CD14-positive monocyte (primary cell): Measurements from ENCODE around the gene KCNQ1OT1. TPM values are rescaled to one million over a fixed set of nuclear protein-coding genes. Genes with fewer than 3 reads are reported as not detected.

ENCODE experiments used
- DNase-seq, 3 donors: peaks; one replicate each; pipeline ENCODE4 v3.0.0-alpha.2; 2011 to 2022
- H2AFZ ChIP-seq: 2 replicates; pipeline ENCODE4 v1.6.0; 2012; ENCODE audit warnings: mild to moderate bottlenecking, low read depth, low read length, inconsistent platforms; ENCODE audit not compliant: insufficient read depth, poor library complexity, severe bottlenecking
- H3K27ac ChIP-seq, 2 donors: 1 replicate in 1 of 2; 2 replicates in 1 of 2; pipeline ENCODE4 v1.5.1; 2012 to 2013; ENCODE audit warnings: low read length in 2 of 2, control low read depth in 1 of 2, inconsistent platforms in 1 of 2, low read depth in 1 of 2, mild to moderate bottlenecking in 1 of 2
- H3K27me3 ChIP-seq, 2 donors: one replicate each; pipeline versions ENCODE4 v1.6.0 to v1.6.1; 2011 to 2013; ENCODE audit warnings: low read length in 2 of 2; ENCODE audit not compliant: control insufficient read depth in 2 of 2, insufficient read depth in 2 of 2
- H3K36me3 ChIP-seq, 2 donors: replicated peaks in 1 of 2; 1 replicate in 1 of 2; 2 replicates in 1 of 2; pipeline versions ENCODE4 v1.5.1 to v1.6.1; 2012 to 2013; ENCODE audit warnings: low read length in 2 of 2, control low read depth in 1 of 2, inconsistent platforms in 1 of 2, mild to moderate bottlenecking in 1 of 2; ENCODE audit not compliant: insufficient read depth in 2 of 2, control insufficient read depth in 1 of 2
- H3K4me1 ChIP-seq, 2 donors: 1 replicate in 1 of 2; 2 replicates in 1 of 2; pipeline versions ENCODE4 v1.5.1 to v1.6.1; 2012 to 2013; ENCODE audit warnings: low read length in 2 of 2, control low read depth in 1 of 2, inconsistent platforms in 1 of 2, mild to moderate bottlenecking in 1 of 2, moderate library complexity in 1 of 2; ENCODE audit not compliant: insufficient read depth in 2 of 2, control insufficient read depth in 1 of 2
- H3K4me2 ChIP-seq: replicated peaks from 2 replicates; pipeline ENCODE3; 2012; ENCODE audit warnings: low read length, moderate library complexity, mild to moderate bottlenecking; ENCODE audit not compliant: poor library complexity, severe bottlenecking; ENCODE audit errors: extremely low read depth
- H3K4me3 ChIP-seq, 3 experiments: fragments of 200-600 bp in 1 of 3; sonication (generic) in 1 of 3; replicated peaks in 1 of 3; 1 replicate in 2 of 3; 2 replicates in 1 of 3; pipeline ENCODE4 v1.5.1; 2011 to 2013; ENCODE audit warnings: low read length in 3 of 3, mild to moderate bottlenecking in 3 of 3, control low read depth in 2 of 3, low read depth in 2 of 3, inconsistent platforms in 1 of 3, moderate library complexity in 1 of 3
- H3K79me2 ChIP-seq: 2 replicates; pipeline ENCODE4 v1.6.0; 2012; ENCODE audit warnings: mild to moderate bottlenecking, control low read depth, inconsistent platforms, low read length, moderate library complexity; ENCODE audit not compliant: insufficient read depth
- H3K9ac ChIP-seq: 2 replicates; pipeline ENCODE4 v1.6.0; 2017; ENCODE audit warnings: low read length, mild to moderate bottlenecking; ENCODE audit not compliant: insufficient read depth, poor library complexity, severe bottlenecking
- H3K9me3 ChIP-seq, 2 donors: replicated peaks in 1 of 2; 1 replicate in 1 of 2; 2 replicates in 1 of 2; pipeline versions ENCODE4 v1.5.1 to v1.6.1; 2012 to 2013; ENCODE audit warnings: low read length in 2 of 2, control low read depth in 1 of 2; ENCODE audit not compliant: control insufficient read depth in 1 of 2, insufficient read depth in 1 of 2
- H4K20me1 ChIP-seq: 2 replicates; pipeline ENCODE4 v1.6.0; 2012; ENCODE audit warnings: mild to moderate bottlenecking, low read length, control low read depth, moderate library complexity; ENCODE audit not compliant: insufficient read depth
- H3K27ac Mint-ChIP-seq, 7 donors: one replicate each; pipeline ENCODE4 v1.8.0; 2020; ENCODE audit warnings: mild to moderate bottlenecking in 7 of 7, mixed read lengths in 7 of 7, moderate library complexity in 6 of 7, inconsistent platforms in 2 of 7
- H3K27me3 Mint-ChIP-seq, 3 donors: one replicate each; pipeline ENCODE4 v1.8.0; 2021 to 2022; ENCODE audit warnings: low read depth in 3 of 3, mild to moderate bottlenecking in 3 of 3, mixed read lengths in 3 of 3, moderate library complexity in 3 of 3, inconsistent platforms in 1 of 3
- H3K36me3 Mint-ChIP-seq, 2 donors: one replicate each; pipeline ENCODE4 v1.8.0; 2020; ENCODE audit warnings: mixed read lengths in 2 of 2, inconsistent platforms in 1 of 2, mild to moderate bottlenecking in 1 of 2
- H3K4me1 Mint-ChIP-seq: one replicate; pipeline ENCODE4 v1.8.0; 2020; ENCODE audit warnings: mild to moderate bottlenecking, mixed read lengths
- H3K4me3 Mint-ChIP-seq, 2 donors: one replicate each; pipeline ENCODE4 v1.8.0; 2020; ENCODE audit warnings: mild to moderate bottlenecking in 2 of 2, mixed read lengths in 2 of 2, moderate library complexity in 1 of 2
- H3K9me3 Mint-ChIP-seq, 7 donors: one replicate each; pipeline ENCODE4 v1.8.0; 2020 to 2022; ENCODE audit warnings: mixed read lengths in 7 of 7, mild to moderate bottlenecking in 6 of 7, moderate library complexity in 6 of 7, inconsistent platforms in 2 of 7
- CTCF ChIP-seq: fragments of 200-600 bp; IDR thresholded peaks from one replicate; pipeline ENCODE4 v1.8.0; 2022; ENCODE audit warnings: antibody characterized with exemption, mild to moderate bottlenecking
- WGBS: methylation state at CpG from one replicate; pipeline ENCODE4 v1.1.5; 2013; ENCODE audit warnings: missing lambda C conversion rate; ENCODE audit not compliant: insufficient coverage; 5-methylcytosine and 5-hydroxymethylcytosine counted together
- intact Hi-C, 2 donors: fragments of 100-400 bp; cut with micrococcal nuclease; formaldehyde crosslinking; loops; one replicate each; pipeline versions ENCODE4 v1.15.0 to v1.15.1; 2023
- polyA plus RNA-seq, 3 donors: library from polyadenylated mRNA; depleted of rRNA in 1 of 3; unstranded in 2 of 3; stranded (reverse) in 1 of 3; fragments of 300-500 nt in 2 of 3; fragments of >200 nt in 1 of 3; fragmentation: Illumina TruSeq in 2 of 3; gene quantifications; 1 replicate in 2 of 3; 2 replicates in 1 of 3; pipeline ENCODE4 v1.2.3, GENCODE V29; 2012 to 2021

KCNQ1OT1 gene
- polyA plus RNA-seq, 3 donors: 0.01 to 0.04 (median 0.03) TPM

GRCh38 chr11:2569731-2570210 lies 130.0 kb downstream of the KCNQ1OT1 start:
- Mint-ChIP-seq H3K4me1 (peaks cover 4% of the 10 kb centered on the region), H3K9me3 (peaks cover 0 to 6% (median 0%) of the 10 kb centered on the region in 7 donors), H3K27me3 (no peaks in the 10 kb centered on the region), H3K36me3 (peaks cover 17 to 39% of the 10 kb centered on the region in 2 donors), H3K27ac (no peak overlapping the region), H3K4me3 (no peak overlapping the region)
- 98% methylated on average over 7 of the region's 10 CpGs for whole genome bisulfite sequencing
- H4K20me1 ChIP-seq: peaks cover 86% of the 10 kb centered on the region
- intact Hi-C loops: no loop called here
- TF ChIP-seq CTCF: no peak
- no peak for DNase-seq
- no peak overlapping the region for H3K27ac ChIP-seq
- no peaks in the 10 kb centered on the region for H3K27me3 ChIP-seq
- H3K4me3 ChIP-seq: no peak overlapping the region
- H3K4me2 ChIP-seq: no peak overlapping the region
- H2AFZ ChIP-seq: no peak overlapping the region
- no peak overlapping the region for H3K9ac ChIP-seq
- peaks cover 32 to 44% of the 10 kb centered on the region in 2 donors for H3K36me3 ChIP-seq
- H3K79me2 ChIP-seq: no peaks in the 10 kb centered on the region
- peaks cover 3 to 4% of the 10 kb centered on the region in 2 donors for H3K4me1 ChIP-seq
- H3K9me3 ChIP-seq: peaks cover 0 to 14% of the 10 kb centered on the region in 2 donors

- intact Hi-C loops: no loop called here
- no peak overlapping the region for H3K4me2 ChIP-seq
- H3K4me3 ChIP-seq: no peak overlapping the region
- no peaks in the 10 kb centered on the region for H3K27me3 ChIP-seq
- Mint-ChIP-seq H3K9me3 (peaks cover 0 to 6% (median 0%) of the 10 kb centered on the region in 7 donors), H3K36me3 (peaks cover 22 to 40% of the 10 kb centered on the region in 2 donors), H3K4me3 (no peak overlapping the region), H3K27ac (no peak overlapping the region), H3K27me3 (no peaks in the 10 kb centered on the region), H3K4me1 (peaks cover 9% of the 10 kb centered on the region)
- H3K27ac ChIP-seq: no peak overlapping the region
- H4K20me1 ChIP-seq: peaks cover 86% of the 10 kb centered on the region
- no peak overlapping the region for H2AFZ ChIP-seq
- H3K9ac ChIP-seq: no peak overlapping the region
- H3K4me1 ChIP-seq: peaks cover 4 to 7% of the 10 kb centered on the region in 2 donors
- 68% methylated on average over 14 of the region's 14 CpGs for WGBS
- peaks cover 0 to 14% of the 10 kb centered on the region in 2 donors for H3K9me3 ChIP-seq
- TF ChIP-seq CTCF: no peak
- H3K36me3 ChIP-seq: peaks cover 28 to 40% of the 10 kb centered on the region in 2 donors
- DNase-seq: no peak
- H3K79me2 ChIP-seq: no peaks in the 10 kb centered on the region
Observed at GRCh38 chr11:2569321-2569721, 130.5 kb downstream of the KCNQ1OT1 start.
